Glutamatergic neuron (in vitro differentiated cells): ENCODE results near the gene CRLF3. TPM values are rescaled to one million over a fixed set of nuclear protein-coding genes. Genes with fewer than 3 reads are reported as not detected.
"Not testable (repeated sequence)": the region's sequence is repeated elsewhere in the genome, so short reads cannot be mapped to it uniquely, and the experiment has no call there.

Experiments
- DNase-seq: peaks from one replicate; pipeline ENCODE4 v3.0.0; 2022
- H3K27ac Mint-ChIP-seq: one replicate; pipeline ENCODE4 v1.8.0; 2020; ENCODE audit warnings: mild to moderate bottlenecking, mixed read lengths, inconsistent platforms; ENCODE audit not compliant: unreplicated experiment
- H3K27me3 Mint-ChIP-seq: one replicate; pipeline ENCODE4 v1.8.0; 2020; ENCODE audit warnings: mild to moderate bottlenecking, moderate library complexity, mixed read lengths, inconsistent platforms; ENCODE audit not compliant: unreplicated experiment
- H3K36me3 Mint-ChIP-seq: one replicate; pipeline ENCODE4 v1.8.0; 2020; ENCODE audit warnings: mild to moderate bottlenecking, mixed read lengths, inconsistent platforms; ENCODE audit not compliant: unreplicated experiment
- H3K4me1 Mint-ChIP-seq: one replicate; pipeline ENCODE4 v1.8.0; 2020; ENCODE audit warnings: mild to moderate bottlenecking, low read depth, mixed read lengths, inconsistent platforms; ENCODE audit not compliant: unreplicated experiment
- H3K4me3 Mint-ChIP-seq: one replicate; pipeline ENCODE4 v1.8.0; 2020; ENCODE audit warnings: mild to moderate bottlenecking, mixed read lengths, inconsistent platforms; ENCODE audit not compliant: unreplicated experiment
- H3K9me3 Mint-ChIP-seq: one replicate; pipeline ENCODE4 v1.8.0; 2020; ENCODE audit warnings: mild to moderate bottlenecking, moderate library complexity, mixed read lengths, inconsistent platforms; ENCODE audit not compliant: unreplicated experiment
- total RNA-seq: library from RNA; stranded (reverse); fragmentation: NEBNext Ultra II Directional; extraction: Animal tissue kit (Norgen Biotek cat#: 25700); gene quantifications from one replicate; pipeline ENCODE4 v1.2.1, GENCODE V29; 2021; ENCODE audit not compliant: unreplicated experiment

Gene CRLF3
- total RNA-seq, 1 donor from 2014 or later = 9.0 TPM

- not testable (repeated sequence) for H3K27me3 Mint-ChIP-seq
Measured at GRCh38 chr17:30742669-30743068, 81.8 kb downstream of the CRLF3 start.

GRCh38 chr17:30736371-30736770, 88.1 kb downstream of the CRLF3 start:
- Mint-ChIP-seq H3K27ac (peak overlapping the region; percentile 66), H3K4me1 (peaks cover 20% of the 10 kb centered on the region)
- not testable (repeated sequence) for DNase-seq, H3K9me3 Mint-ChIP-seq, H3K27me3 Mint-ChIP-seq, H3K36me3 Mint-ChIP-seq, H3K4me3 Mint-ChIP-seq

More at GRCh38 chr17:30742669-30743068, 81.8 kb downstream of the CRLF3 start:
- not testable (repeated sequence) for H3K36me3 Mint-ChIP-seq, H3K9me3 Mint-ChIP-seq, H3K27ac Mint-ChIP-seq, H3K4me1 Mint-ChIP-seq, DNase-seq, H3K4me3 Mint-ChIP-seq

- peak overlapping the region; percentile 79 for H3K4me3 Mint-ChIP-seq
- H3K9me3 Mint-ChIP-seq, H3K27me3 Mint-ChIP-seq, DNase-seq, H3K36me3 Mint-ChIP-seq: not testable (repeated sequence)
- peak overlapping the region; percentile 97 for H3K27ac Mint-ChIP-seq
- H3K4me1 Mint-ChIP-seq = peaks cover 17% of the 10 kb centered on the region
Measured at GRCh38 chr17:30735644-30736043, 88.8 kb downstream of the CRLF3 start.

- DNase-seq, H3K27me3 Mint-ChIP-seq, H3K9me3 Mint-ChIP-seq, H3K36me3 Mint-ChIP-seq: not testable (repeated sequence)
- H3K4me3 Mint-ChIP-seq = peak overlapping the region; percentile 70
- H3K27ac Mint-ChIP-seq = peak overlapping the region; percentile 97
- peaks cover 17% of the 10 kb centered on the region for H3K4me1 Mint-ChIP-seq
Measured at GRCh38 chr17:30735206-30735605, 89.3 kb downstream of the CRLF3 start.

GRCh38 chr17:30734153-30734552, 90.3 kb downstream of the CRLF3 start:
- H3K27ac Mint-ChIP-seq, H3K36me3 Mint-ChIP-seq, H3K27me3 Mint-ChIP-seq, H3K9me3 Mint-ChIP-seq, DNase-seq: not testable (repeated sequence)
- peaks cover 14% of the 10 kb centered on the region for H3K4me1 Mint-ChIP-seq
- H3K4me3 Mint-ChIP-seq = peak overlapping the region; percentile 63

Other genes with a start within 250 kb of the CRLF3 start
- 6.4 TPM for gene ATAD5, start 7.3 kb upstream of the CRLF3 start, total RNA-seq
- gene TEFM, start 81.5 kb upstream of the CRLF3 start, total RNA-seq = 12.8 TPM
- gene ADAP2, start 97.3 kb upstream of the CRLF3 start, total RNA-seq = 0.51 TPM
- gene RNF135, start 146.3 kb upstream of the CRLF3 start, total RNA-seq = 0.59 TPM